ENCODE results near the gene MPDZ.

DNA sequence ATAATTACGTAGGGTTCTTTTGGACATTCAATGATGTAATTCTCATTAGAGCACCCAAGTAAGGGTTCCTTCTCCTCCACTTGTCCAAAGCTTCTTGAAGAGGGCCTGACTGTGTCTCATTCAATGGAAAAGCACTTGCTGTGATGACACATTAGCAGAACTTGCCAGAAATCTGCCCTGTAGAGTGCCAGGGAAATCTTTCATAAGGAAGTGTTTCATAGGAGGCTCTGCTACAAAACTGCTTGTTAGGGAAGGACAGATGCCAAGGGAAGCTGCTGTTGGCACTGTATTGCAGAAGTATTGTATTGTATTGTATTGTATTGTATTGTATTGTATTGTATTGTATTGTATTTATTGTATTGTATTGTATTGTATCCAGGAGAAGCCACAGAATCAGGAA lies 45.5 kb upstream of the MPDZ start:
- no peak for TF ChIP-seq CTCF (IDR thresholded peaks at IDR 0.05 in 4 of 5, conservative IDR thresholded peaks at IDR 0.05 in 1 of 5)
- no peak for TF ChIP-seq POLR2A (IDR thresholded peaks at IDR 0.05)

All from gastrocnemius medialis (tissue), 4 donors.